Mammary epithelial cell (primary cell): ENCODE measurements around the gene MAEA.

Experiments
- EZH2 ChIP-seq: IDR thresholded peaks from 2 replicates; pipeline ENCODE4 v1.6.1; 2012; ENCODE audit warnings: low read length, inconsistent platforms, borderline replicate concordance
- TF ChIP-seq, protein P1 (sequence below), 2 donors: IDR thresholded peaks in 1 of 2; conservative IDR thresholded peaks in 1 of 2; 2 replicates each; pipeline ENCODE4 v1.5.1; 2011 to 2012; ENCODE audit warnings: inconsistent platforms in 2 of 2, low read length in 2 of 2, mild to moderate bottlenecking in 2 of 2, control low read depth in 1 of 2, low read depth in 1 of 2; ENCODE audit not compliant: insufficient read depth in 1 of 2; ENCODE audit errors: extremely low read depth in 1 of 2

DNA sequence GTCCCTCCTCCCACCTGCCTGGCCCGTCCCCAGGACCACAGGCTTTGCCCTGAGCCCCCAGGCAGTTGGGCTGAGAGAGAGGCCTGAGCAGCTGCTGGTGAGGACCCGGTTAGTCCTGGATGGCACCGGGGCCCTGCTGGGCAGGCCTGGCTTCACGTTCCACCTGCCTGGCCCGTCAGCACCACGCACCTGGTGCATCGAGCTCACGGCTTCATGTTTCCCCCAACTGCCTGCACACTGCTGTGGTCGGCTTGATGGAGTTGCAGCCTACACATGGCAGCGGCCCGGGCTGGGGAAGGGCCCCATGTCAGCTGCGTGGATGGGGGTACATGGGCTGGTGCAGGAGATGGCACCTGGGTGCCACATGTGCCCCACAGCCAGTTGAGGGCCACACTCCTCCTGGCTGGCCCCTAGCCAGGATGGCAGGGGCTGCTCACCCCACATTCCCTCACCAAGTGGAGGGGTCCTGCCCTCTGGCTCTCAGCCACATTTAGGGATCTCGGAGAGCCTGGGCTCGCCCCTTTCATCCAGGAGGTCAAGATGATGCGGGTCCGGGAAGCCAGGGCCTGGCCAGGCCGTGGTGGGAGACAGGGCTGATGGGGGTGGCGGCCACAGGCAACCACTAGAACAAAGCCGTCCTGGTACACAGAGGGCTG is 88.0 kb downstream of the MAEA start:
- no peak for TF ChIP-seq EZH2
- TF ChIP-seq, protein P1, sequence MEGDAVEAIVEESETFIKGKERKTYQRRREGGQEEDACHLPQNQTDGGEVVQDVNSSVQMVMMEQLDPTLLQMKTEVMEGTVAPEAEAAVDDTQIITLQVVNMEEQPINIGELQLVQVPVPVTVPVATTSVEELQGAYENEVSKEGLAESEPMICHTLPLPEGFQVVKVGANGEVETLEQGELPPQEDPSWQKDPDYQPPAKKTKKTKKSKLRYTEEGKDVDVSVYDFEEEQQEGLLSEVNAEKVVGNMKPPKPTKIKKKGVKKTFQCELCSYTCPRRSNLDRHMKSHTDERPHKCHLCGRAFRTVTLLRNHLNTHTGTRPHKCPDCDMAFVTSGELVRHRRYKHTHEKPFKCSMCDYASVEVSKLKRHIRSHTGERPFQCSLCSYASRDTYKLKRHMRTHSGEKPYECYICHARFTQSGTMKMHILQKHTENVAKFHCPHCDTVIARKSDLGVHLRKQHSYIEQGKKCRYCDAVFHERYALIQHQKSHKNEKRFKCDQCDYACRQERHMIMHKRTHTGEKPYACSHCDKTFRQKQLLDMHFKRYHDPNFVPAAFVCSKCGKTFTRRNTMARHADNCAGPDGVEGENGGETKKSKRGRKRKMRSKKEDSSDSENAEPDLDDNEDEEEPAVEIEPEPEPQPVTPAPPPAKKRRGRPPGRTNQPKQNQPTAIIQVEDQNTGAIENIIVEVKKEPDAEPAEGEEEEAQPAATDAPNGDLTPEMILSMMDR (conservative IDR thresholded peaks at IDR 0.05 in 1 of 2, IDR thresholded peaks at IDR 0.05 in 1 of 2; ENCODE audit: extremely low read depth in 1 of 2, insufficient read depth in 1 of 2, low read depth in 1 of 2, low read length in 2 of 2) = no peak
